GM21367 (cell line): ENCODE results near the gene CLIC2.
"Not testable (repeated sequence)": the region's sequence is repeated elsewhere in the genome, so short reads cannot be mapped to it uniquely, and the experiment has no call there.

Source experiments
- ATAC-seq: cut with Tn5 transposase; IDR thresholded peaks from one replicate; pipeline ENCODE4 v1.9.1; 2021; ENCODE audit not compliant: unreplicated experiment

The CLIC2 gene

DNA sequence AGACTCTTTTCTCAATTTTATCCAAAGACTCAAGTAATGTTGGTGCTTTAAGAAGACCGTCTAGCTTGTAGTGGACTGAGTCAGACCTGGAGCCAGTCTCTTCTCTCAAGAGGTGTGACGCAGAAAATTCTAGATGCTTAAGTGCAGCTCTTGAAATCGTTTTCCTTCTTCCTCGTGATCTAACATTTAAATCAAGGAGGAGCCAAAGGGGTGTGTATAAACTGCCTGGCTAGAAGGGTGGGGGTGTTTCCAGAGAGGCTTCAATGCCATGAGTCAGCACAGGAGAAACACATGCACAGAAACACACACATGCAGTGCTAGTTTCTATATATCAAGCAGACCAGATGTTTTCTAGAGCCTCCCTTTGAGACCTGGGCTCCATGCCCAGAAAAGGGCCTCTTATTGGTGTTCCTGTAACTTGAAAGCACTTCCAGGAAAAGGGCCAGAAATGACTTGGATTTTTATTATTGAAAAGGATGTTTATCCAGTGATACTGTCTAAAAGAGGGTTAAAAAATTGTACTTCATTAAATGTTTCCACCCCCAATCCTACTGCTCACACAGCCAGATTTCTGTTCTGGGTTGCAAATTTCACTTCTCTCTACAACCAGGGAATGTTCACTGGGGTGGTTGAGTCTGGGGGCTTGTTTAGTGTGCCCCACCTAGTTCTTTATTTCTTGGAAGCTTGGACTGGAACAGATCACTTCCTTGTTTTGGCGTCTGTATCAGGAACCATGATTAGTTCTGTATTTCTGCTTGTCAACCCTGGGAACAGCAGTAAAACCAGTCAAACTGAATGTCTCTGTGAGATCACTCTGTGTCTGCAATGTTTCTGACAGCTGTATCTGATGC is at the start of gene CLIC2:
Gene CLIC2 (minus strand): TSS at position 129 of the 851 bp plus-strand sequence. CDS start 187 bp downstream, outside the sequence.
- no peak for ATAC-seq

DNA sequence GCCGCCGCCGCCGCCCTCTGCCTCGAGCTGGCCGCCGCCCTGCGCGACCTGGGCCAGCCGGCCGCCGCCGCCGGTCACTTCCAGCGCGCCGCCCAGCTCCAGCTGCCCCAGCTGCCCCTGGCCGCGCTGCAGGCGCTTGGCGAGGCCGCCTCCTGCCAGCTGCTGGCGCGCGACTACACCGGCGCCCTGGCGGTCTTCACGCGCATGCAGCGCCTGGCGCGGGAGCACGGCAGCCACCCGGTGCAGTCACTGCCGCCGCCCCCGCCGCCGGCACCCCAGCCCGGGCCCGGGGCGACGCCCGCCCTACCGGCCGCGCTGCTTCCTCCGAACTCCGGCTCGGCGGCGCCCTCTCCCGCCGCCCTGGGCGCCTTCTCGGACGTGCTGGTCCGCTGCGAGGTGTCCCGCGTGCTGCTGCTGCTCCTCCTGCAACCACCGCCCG is 48.1 kb upstream of the CLIC2 start:
- ATAC-seq: peak; percentile 40

DNA sequence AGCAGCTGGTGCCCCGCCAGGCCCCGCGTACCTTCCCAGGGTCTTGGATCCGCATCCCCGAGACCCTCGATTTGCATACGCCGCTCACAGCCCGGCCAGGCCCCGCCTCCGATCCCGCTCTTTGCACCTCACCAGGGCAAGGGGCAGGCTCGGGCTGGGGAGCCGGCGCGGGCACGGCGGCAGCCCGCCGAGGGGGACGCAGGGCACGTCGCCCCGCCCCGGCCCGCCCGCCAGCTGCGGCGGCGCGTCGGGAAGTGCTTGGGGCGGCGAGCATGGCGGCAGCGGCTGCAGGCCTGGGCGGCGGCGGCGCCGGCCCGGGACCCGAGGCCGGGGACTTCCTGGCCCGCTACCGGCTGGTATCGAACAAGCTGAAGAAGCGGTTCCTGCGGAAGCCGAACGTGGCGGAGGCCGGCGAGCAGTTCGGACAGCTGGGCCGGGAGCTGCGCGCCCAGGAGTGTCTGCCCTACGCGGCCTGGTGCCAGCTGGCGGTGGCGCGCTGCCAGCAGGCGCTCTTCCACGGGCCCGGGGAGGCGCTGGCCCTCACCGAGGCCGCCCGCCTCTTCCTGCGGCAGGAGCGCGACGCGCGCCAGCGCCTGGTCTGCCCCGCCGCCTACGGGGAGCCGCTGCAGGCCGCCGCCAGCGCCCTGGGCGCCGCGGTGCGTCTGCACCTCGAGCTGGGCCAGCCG is 47.6 kb upstream of the CLIC2 start, which contains the start of gene F8A2:
Gene F8A2 (plus strand): TSS at position 253 of the 686 bp plus-strand sequence. CDS start 20 bp downstream, at position 273.
- peak; percentile 65 for ATAC-seq

DNA sequence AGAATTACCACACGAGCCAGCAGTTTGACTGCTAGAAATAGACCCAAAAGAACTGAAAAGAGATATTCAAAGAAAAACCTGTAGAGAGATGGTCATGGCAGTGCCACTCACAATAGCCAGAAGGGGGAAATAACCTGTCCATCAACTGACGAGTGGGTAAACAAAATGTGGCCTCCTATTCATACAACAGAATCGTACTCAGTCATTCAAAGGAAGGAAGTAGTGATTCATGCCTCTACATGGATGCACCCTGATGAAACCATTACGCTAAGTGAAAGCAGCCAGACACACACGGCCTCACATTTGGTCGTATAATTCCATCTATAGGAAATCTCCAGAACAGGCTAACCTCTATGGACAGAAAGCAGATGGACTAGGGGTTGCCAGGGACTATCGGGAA is 45.4 kb upstream of the CLIC2 start:
- not testable (repeated sequence) for ATAC-seq

GRCh38 chrX:155373777-155374458 is 39.5 kb upstream of the CLIC2 start:
- peak; percentile 61 for ATAC-seq

DNA sequence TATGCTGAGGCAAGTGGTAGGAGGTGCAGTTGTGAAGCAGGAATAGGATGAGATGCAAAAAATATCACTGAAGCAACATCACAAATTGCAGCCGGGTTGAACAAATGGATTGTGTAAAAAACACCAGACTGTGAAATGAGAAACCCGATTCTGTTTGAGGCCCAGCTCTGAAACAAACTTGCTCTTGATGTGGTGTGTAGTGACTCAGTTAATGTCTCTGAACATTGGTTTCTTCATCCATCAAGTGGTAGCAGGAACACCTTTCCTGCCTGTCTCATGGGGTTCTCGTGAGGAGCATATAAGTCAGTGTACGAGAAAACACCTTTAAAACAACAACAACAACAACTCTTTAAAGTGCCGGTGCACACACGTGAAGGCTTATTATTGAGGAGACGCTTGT is 29.3 kb upstream of the CLIC2 start:
- not testable (repeated sequence) for ATAC-seq

- ATAC-seq: not testable (repeated sequence)
These were observed 15.0 kb upstream of the CLIC2 start for GRCh38 chrX:155349448-155349847.

- ATAC-seq: not testable (repeated sequence)
These were observed 11.3 kb upstream of the CLIC2 start for GRCh38 chrX:155345689-155346088.

DNA sequence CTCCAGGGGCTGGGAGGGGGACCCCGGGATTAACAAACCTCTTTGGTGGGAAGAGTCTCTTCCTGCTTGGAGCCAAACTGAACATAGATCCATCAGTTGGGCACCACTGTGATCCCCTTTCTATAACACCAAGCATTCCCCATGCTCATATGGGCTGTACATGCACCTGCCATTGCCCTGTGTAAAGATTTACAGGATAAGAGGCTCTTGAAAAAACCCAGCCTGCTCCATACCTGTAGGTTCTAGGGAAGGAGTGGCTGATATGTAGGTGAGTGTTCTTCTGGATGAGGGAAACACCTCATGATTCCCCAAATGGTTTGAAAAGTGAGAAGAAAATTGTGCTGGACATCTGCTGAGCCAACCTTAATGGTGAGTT is 911 bp upstream of the CLIC2 start:
- ATAC-seq: not testable (repeated sequence)

DNA sequence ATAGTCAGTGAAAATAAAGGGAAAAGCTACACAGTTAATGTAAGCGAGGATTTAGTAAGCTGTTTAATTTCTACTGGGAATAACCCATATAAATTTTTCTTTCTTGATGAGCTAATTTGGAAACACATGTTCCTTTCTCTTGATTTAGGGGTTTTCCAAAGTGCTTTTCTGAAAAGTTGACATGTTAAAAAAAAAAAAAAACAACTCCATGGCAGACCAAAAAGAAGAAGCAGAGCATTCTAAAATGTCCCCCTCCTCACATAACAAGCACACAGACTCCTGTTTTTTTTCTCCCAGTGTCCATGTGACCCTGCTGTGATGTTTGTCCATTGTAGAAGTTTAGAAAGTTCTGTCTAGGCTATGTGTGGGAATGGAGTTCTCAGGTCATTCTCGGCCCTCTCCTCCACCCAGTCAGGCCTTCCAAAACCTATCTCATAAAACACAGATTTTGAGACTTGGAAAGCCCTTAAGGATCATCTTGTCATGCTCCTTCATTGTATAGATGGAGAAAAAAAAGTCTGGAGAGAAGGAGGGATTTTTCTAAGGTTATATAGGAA is 792 bp downstream of the CLIC2 start:
- ATAC-seq: no peak

DNA sequence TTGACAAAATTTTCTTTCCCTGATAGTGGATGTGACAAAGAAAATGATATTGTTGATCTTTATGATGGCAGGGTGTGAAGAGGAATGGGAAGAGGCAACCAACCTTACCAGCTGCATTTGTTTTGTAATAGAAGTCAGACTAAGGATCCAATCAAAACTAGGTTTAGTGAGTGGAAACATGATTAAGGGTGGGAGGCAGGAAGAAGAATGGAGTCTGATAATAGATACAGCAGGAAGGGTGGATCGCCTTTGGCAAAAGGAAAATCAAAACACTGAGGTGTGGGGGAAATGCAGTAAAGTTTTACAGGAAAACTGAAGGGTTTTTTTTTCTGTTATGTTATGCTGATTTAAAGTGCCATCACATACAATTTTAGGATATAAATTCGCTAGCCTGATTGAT is 3.4 kb downstream of the CLIC2 start:
- no peak for ATAC-seq

DNA sequence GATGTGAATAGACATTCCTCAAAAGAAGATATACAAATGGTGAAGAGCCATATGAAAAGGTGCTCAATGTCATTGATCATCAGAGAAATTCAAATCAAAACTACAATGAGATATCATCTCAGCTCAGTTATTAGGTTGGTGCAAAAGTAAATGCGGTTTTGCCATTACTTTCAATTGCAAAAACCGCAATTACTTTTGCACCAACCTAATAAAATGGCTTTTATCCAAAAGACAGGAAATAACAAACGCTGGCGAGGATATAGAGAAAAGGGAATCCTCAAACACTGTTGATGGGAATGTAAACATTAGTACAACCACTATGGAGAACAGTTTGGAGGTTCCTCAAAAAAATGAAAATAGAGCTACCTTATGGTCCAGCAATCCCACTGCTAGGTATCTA is 5.1 kb downstream of the CLIC2 start:
- ATAC-seq: no peak

DNA sequence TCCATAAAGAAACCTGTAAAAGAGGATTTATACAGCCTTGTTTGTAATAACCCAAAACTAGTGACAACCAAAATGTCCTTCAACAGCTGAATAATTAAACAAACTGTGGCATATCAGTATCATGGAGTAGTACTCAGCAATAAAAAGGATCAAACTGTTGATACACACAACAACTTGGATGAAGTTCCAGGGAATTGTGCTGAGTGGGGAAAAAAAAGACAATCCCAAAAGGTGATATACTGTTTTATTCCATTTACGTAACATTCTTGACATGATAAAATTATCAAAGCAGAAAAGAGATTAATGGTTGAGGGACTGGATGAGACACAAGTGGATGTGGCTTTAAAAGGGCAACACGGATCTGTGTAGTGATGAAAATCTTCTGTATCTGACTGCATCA is 7.8 kb downstream of the CLIC2 start:
- ATAC-seq: no peak

DNA sequence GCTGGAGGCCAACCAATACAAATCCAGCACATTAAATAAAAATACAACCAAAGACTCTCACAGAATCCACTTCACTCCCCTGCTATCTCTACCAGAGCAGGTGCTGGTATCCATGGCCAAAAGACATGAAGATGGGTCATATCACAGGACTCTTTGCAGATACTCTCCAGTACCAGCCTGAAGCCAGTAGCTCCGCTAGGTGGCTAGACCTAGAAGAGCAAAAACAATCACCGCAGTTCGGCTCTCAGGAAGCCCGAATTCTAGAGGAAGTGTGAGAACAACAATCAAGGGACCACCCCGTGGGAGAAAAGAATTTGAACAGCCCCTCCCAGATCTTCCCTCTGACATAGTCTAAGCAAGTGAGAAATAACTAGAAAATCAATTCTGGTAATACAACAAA is 20.2 kb downstream of the CLIC2 start:
- no peak for ATAC-seq

DNA sequence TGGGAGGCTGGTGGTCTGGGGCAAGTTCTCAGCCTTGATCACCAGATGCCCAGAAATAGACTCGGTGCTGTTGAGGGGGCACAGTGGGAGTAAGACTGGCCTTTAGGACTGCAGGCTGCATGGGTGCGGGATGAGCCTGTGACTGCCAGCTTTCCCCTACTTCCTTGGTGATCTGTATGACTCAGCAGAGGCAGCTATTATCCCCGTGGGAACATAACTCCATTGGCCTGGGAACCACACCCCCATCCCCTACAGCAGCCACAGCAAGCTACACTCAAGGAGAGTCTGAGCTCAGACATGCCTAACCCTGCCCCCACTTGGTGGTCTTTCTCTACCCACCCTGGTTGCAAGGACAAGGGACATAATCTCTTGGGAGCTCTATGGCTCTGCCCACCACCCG is 20.6 kb downstream of the CLIC2 start:
- no peak for ATAC-seq

DNA sequence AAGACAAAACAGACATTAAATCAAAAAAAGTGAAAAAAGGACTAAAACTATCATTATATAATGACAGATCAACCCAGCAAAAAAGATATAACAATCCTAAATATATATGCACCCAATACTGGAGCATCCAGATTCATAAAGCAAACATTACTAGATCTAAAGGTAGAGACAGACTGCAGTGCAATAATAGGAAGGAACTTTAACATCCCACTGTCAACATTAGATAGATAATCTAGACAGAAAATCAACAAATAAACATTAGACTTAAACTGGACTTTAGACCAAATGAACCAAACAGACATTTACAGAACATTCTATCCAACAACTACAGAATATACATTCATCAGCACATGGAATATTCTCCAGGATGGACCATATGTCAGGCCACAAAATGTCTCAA is 40.6 kb downstream of the CLIC2 start:
- no peak for ATAC-seq

GRCh38 chrX:155279873-155280272 is 54.5 kb downstream of the CLIC2 start:
- no peak for ATAC-seq

DNA sequence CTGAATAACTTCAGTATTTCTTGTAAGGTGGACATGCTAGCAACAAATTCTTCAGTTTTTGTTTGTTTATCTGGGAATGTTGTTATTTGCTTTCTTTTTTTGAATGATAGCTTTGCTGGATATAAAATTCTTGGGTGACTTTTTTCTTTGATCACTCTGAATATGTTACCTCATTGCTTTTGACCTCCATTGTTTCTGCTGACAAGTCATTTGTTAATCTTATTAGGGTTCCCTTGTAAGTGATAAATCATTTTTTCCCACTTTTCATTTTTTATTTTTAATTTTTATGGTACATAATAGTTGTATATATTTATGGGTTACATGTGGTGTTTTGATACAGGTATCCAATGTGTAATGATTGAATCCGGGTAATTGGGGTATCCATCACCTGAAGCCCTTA is 63.4 kb downstream of the CLIC2 start:
- ATAC-seq: no peak

GRCh38 chrX:155267995-155268394 is 66.4 kb downstream of the CLIC2 start:
- not testable (repeated sequence) for ATAC-seq

DNA sequence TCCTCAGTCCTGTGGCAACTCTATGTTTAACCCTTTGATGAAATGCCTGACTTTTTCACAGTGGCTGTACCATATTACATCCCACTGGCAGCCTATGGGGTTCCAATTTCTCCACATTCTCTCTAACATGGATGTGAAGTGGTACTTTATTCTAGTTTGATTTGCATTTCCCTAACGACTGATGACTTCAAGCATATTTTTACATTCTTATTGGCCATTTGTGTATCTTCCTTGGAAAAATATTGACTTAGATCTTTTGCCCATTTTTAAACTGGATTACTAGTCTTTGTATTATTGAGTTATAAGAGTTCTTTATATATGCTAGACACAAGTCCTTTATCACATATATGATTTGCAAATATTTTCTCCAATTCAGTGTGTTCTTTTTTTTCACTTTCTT is 68.0 kb downstream of the CLIC2 start:
- ATAC-seq: no peak
